HG03045 (cell line): Measurements from ENCODE around the gene CAPN13.
"Not testable (repeated sequence)": the region's sequence is repeated elsewhere in the genome, so short reads cannot be mapped to it uniquely, and the experiment has no call there.

Source experiments
- ATAC-seq: cut with Tn5 transposase; IDR thresholded peaks from one replicate; pipeline ENCODE4 v1.9.1; 2021; ENCODE audit warnings: mild to moderate bottlenecking, moderate library complexity; ENCODE audit not compliant: unreplicated experiment

CAPN13 gene

DNA sequence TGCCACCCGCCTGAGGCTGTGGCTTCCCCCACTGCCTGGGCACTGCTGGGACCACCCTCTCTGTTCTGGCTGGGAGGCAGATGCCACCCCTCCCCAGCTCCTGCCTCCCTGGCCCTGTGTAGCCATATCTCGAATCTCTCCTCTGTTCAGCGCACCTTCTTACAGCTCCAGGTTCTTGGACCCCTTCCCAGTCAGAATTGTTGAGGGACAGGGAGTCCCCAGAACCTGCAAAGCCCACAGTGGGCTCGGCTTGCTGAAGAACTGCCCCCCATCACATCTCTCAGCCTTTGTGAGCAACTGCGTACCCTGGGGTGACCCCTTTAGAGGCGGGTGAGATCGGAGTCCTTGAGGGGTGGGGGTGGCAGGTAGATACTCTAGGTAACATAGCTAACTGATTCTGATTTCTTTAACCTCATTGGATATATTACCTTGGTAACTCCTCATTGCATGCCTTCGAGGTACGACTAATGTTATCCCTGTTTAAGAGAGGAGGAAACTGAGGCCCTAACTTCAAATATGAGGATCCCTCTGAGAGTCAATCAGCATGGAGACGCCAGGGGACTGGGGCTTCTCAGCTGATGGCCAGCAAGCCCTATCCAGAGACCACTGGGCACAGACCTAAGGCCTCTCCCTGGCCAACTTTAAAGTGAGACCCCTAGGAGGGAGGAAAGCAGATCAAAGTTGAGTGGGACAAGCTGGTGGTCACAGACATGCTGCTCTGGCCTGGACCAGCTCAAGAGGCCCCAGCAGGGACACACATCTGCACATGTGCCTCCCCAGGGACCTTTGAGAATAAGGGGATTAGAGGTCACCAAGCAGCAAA lies 101.3 kb downstream of the CAPN13 start:
- ATAC-seq: no peak

DNA sequence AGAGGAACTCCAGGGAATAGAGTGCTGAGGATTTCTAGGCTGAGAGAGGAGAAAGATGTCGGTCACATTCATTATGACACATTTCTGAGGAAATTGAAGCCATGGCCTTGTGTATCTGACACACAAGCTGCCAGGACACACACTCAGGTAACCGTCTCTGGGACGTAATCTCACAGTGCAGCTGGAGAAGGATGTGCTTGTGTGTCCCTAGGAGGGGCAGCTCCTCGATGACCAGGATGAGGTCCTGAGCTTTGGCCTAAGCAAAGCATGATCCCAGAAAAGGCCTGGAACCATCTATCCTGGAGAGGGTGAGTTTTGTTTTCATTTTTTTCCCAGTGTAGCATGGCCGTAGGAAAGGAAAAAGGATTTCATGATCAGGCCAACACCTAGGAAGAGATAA lies 102.2 kb downstream of the CAPN13 start:
- no peak for ATAC-seq

DNA sequence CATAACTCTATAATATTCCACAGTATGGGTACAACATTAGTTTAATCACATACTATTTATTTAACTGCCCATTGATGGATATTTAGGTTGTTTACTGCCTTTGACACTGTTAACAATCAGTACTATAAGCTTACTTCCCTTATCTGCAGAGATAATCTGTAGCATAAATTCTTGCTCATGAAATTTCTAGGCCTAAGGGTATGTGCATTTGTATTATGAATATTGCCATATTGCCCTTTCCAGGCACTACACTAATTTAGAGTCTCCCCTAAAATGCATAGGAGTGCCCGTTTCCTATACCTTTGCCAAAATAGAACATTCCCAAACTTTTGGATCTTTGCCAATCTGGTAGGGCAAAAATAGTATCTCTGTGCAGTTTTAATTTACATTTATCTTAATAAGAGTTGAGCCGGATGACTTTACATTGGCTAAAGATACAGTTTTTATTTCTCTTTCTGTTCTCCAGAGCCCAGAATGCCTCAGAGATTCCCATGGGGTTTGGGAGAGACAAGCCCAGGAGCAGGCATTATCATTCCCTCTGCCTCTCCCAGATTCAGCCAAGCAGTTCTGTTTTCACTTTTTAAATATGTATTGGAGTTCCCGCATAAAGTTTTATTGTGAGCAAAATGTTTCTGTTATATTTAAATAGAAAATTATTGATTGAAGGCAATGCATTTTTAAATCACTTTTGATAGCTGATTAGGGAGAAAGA lies 102.8 kb downstream of the CAPN13 start:
- ATAC-seq: no peak

DNA sequence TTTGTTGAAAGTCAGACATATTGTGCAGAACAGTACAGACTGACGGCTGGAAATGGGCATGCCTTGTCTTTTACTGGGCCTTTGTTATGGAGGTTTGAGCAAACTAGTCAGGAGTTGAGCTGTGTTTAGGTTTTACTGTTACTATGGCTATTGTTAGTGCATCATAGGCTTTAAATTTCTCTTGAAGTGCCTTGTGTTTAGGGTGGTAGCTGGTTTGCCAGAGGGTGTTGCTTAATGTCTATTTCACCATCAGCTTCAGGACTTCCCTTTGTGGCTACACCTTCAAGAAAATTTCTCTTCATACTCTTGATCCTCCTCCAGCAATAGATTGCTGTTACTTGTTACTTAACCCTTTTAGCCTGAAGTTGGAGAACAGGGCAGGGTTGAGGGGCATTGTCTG lies 104.6 kb downstream of the CAPN13 start:
- no peak for ATAC-seq

DNA sequence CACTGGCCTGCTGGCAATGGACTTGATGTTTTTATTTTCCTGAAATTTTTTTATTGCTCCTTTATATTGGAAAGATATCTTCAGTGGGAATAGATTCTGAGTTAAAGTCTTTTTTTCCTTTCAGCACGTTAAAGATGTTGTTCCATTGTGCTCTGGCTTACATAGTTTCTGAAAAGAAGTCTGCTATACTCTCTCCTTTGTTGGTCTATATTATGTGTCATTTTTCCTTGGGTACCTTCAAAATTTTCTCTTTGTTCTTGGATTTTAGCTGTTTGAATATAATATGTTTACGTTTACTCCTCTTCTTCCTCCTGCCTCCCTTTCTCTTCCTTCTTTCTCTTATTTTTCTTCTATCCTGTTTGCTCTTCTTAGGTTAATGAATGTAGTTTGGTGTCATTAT lies 105.5 kb downstream of the CAPN13 start:
- no peak for ATAC-seq

DNA sequence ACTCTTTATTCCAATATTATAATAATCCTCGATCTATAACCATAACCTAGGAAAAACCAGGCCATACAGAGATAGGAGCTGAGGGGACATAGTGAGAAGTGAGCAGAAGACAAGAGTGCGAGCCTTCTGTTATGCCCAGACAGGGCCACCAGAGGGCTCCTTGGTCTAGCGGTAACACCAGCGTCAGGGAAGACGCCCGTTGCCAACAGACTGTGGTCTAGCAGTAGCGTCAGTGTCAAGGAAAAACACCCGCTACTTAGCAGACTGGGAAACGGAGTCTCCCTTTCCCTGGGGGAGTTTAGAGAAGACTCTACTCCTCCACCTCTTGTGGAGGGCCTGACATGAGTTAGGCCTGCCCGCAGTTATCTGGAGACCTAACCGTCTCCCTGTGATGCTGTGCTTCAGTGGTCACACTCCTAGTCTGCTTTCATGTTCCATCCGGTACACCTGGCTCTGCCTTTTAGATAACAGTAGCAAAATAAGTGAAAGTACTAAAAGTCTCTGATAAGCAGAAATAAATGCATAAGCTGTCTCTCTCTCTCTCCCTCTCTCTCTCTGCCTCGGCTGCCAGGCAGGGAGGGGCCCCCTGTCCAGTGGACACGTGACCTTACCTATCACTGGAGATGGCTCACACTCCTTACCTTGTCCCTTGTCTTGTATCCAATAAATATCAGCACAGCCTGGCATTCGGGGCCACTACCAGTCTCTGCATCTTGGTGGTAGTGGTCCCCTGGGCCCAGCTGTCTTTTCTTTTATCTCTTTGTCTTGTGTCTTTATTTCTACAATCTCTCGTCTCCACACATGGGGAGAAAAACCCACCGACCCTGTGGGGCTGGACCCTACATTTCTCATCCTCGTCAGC lies 109.8 kb downstream of the CAPN13 start:
- not testable (repeated sequence) for ATAC-seq

DNA sequence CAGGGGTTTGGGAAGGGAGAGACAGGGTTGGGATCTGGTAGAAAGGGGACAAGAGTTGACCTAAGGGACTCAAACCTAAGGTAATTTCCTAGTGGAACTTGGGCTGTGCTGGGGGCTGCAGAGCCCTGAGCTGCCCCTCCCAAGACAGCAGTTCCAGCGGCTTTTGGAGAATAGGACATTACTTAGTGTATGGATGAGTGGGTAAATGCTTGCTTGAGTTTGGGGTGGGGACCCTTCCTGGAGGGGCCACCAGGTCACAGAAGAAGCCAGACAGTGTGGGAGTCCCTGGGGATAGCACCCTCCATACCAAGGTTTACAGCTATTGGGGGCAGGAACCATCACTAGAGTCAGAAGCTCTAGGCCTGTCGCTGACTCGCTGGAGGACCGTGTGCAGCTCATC lies 111.5 kb downstream of the CAPN13 start:
- no peak for ATAC-seq

DNA sequence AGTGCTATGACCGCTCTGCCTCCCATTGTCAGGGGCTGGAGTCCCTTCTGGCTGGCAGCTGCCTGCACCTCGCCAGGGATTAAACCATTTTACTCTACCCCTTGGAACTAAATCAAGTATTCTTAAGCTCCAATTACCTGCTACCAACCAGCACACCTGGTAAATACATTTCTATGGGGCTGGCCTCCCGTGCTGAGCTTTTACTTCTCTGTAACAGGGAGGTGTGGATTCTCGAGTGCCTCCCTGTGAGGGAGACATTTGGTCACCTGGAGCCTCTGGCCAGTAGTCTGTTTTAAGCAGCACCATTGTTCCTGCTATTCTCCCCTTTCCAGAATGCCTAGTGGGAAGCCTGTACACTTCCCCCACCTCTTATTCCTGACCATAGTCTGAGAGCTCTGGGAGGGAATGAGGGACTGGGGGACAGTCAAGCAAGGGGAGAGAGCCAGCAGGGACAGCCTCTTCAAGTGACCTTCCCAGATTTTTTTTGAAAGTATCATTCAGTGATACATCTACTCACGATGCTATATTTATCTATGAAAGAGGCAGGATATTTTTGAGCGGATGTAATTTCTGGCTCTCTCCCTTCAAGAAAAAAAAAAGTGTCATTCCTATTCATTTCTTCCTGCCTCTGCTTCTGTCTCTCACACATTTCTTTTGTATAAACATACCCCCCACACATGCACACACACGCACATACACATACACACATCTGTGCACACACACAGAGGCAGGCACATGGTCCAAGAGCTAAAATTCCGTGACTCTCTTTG lies 112.8 kb downstream of the CAPN13 start:
- no peak for ATAC-seq

DNA sequence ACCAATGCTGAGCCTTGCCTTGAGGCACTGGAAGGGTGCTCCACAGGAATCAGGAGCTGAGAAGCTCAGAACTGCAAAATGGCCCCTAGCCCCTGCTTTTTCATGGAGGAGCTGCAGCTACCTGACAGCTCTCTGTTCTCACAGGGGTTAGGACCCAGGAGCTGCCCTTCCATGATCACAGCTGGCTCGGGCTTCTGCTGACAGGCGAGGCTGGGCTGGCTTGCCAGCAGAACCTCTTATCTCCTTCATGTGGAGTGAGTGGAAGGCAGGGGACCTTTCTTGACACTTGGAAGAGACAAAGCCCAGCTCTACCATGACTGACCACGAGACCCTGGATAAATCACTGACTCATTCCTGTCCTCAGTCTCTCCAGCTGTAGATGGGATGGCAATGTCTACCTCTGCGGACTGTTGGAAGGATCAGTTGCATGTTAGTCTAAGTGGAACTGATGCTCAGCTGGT lies 113.4 kb downstream of the CAPN13 start:
- ATAC-seq: no peak

DNA sequence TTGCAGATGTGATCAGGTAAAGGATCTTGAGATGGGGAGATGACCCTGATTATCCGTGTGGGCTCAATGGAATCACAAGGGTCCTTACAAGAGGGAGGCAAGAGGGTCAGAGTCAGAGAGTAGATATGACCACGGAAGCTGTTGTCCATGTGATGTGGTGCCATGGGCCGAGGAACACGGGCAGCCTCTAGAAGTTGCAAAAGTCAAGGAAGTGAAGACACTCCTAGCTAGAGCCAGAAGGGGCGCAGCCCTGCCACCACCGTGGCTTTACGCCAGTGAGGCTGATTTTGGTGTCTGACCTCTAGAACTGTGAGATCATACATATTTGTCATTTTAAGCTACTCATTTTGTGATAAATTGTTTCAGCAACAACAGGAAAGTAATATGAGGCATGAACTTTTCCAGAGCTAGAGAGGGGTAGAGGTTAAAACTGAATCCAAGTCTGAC lies 114.4 kb downstream of the CAPN13 start:
- no peak for ATAC-seq

DNA sequence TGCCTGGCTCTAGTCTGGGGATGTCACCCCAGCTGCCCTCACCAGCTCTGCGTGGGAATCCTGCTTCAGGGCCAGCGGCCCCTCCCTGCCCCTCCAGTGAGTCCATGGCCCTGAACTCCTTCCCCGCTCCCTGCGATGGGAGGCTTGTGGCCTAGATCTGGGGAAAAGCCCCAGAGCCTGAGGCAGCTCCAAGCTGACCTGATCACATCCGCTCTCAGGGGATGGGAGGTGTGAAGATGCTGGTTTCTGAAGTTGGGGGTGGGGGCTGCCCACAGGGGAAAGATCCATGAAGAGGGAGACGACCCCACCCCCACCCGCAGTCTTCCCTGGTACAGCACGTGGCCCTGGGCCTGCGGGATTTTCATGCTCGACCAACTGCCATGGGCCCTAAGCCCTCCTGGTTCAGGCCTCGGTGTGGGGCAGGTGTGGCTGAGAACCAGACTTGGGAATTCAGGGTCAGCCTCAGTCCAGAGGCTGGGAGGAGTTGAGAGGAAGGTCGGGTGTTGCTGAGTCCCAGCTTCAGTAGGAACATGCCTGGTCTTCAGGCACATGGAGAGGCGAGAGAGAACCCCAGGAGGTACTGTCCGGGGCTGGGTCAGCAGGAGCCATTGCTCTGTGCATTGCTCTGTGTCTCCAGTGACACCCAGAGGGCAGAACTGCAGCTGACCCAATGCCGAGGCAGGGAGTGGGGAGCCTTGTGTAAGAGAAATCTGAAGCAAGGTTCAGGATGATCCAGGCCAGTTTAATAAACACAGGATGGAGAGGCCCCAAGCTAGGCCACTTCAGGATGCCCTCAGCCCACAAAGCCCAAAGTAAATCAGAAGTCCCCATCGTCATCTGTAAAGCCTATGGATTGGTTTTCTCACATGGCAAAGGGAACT lies 115.1 kb downstream of the CAPN13 start:
- ATAC-seq: no peak

DNA sequence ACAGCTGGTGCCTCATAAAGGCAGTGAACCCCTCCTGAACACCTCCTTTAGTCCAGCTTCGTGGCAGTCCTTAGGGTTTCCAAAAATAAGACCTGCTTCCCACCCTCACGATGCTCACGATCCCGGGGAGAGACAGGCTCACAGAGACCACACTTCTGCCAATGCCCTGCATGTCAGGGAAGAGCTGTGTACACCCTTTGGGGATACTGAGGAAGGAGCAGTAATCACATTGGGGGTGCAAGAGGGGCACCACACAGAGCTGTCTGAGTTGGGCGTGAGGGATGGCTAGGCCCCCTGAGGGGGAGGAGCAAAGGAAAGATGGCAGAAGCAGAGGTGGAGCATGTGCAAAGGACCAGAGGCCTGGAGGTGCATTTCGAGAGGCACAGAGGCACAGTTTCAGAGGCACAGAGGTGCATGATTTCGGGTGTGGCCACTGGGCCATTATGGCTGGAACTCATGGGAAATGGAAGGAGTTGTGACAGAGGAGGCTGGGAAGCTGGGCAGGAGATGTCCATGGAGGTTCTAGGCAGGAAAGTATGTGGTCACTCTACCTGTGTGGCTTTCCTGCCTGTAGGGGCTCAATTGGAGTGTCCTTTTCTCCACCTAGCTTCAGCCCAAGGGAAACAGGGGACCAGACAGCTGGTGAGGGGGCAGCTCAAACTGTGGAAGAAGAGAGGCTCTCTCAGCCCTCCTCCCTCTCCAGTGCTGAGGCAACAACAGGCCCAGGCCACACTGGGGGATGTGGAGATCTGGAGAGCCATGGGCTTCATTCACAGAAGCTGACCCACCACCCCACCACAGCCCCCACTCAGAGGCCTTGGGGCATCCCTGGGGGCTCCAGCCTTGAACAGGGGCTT lies 115.9 kb downstream of the CAPN13 start:
- no peak for ATAC-seq

DNA sequence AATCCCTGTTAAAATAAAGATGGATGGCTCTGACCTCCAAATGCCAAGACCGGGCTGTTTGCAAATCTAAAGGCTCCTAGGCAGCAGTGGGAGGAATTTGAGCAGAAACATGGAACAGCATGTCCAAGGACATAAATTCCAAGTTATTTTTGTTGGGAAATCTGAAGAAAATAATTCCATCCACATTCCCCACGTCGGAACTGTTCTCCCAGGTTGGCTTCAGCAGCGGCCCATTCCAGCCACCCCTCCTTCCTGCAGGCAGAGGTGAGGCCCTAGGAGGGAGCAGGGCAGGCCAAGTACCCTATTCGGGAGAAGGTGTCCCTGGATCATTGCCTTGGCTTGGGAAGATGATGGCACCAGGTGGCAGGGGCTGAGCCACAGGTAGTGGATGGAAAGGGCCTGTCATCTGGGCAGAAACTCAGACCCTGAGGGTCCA lies 117.1 kb downstream of the CAPN13 start:
- no peak for ATAC-seq

DNA sequence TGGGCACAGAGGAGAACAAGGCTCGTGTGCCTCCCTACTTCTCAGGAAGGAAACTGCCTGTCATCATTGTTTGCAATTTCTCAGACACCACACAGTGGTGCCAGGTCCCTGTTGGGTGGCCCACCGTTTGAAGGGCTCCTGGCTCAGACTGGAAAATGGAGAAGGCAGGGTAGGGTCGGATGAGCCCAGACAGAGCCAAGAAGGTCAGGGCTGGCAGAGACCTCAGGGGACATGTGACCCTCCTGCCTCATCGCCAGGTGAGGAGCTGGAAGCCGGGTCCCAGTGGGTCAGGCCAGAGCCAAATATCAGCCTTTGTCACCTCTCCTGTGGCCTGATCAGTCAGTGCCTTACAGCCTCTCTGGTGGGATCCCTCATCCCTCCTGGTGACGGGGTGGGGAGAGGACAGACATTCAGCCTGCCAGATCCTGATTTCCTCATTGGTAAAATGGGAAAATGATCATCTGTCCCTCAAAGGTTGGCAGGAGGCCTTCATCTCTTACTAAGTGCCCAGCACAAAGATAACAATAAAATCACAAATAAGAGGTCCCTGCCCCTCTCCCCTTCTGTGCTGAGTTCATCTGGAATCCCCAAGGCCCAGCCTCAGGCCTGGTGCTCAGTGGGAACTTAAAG lies 117.6 kb downstream of the CAPN13 start:
- ATAC-seq: no peak

DNA sequence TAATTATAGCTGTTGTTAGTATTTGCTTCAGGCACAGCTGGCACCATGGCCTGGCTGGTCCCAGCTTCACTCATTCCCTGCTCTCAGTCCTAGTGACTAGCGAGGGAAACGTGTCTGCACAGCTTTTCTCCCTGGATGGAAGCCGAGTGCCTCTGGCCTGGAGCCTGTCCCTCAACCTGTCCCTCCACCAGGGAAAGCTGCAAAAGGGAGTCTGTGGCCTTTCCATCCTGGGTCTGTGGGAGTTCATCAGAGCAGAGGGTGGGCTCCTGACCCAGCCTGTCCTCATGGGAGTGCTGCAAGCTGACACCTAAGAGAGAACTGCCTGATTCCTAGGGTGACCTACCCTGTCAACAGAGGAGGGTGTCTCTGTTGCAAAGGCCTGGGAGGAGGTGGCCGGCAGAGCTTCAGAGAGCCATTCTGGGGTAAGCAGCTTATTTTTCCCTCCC lies 118.3 kb downstream of the CAPN13 start:
- ATAC-seq: no peak

DNA sequence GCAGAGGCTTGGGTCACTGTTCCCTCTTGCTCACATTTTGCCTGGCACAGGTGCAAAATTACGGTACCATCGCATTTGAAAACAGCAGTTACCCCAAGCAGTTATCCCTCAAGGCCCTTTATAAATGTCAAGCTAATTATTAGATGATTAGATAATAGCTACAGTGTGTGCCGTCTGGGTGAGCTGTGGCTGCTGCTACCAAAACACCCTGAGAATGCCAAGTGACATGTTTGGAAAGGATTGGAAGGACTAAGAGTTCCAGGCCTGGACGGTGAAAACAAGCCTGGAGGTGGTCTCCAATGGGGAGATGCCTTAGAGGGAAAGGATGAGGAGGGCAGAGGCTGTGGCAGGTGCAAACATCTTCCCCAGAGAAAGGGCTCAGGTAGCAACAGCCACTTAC lies 120.6 kb downstream of the CAPN13 start:
- ATAC-seq: no peak

DNA sequence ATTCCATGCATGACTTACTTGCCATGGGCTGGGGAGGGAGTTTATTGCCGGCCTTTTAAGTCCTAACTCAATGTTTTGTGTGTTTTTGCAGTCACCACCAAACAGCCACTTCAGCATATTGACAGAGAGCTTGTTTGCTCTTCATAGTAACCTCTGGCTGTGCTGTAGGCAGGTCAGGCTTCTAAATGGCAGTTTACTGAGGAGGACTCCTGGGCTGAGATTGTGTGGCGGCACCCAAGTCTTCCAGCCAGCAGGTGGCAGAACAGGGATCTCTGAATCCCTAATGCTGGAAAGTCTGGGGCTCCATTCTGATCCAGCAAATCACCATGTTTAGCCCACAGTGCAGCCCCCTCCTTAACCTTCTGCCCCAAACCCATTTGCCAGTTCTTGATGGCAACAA lies 121.2 kb downstream of the CAPN13 start:
- no peak for ATAC-seq

DNA sequence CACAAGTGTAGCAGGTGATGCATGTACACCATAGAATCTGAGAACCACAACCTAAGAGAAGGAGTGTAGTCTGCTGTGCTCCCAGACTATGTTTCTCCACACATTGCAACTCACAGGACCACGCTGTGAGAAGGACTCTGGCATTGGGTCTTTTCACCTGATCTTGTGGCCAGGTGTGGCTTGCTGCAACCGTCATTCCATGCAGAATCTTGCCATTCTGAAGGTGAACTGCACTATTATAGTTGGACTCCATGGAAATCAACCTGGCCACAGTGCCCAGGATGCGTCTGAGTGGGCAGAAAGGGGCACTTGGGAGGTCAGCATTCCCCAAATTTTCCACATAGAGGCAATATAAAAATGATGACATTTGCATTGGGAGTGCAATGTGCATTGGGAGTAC lies 122.2 kb downstream of the CAPN13 start:
- ATAC-seq: no peak
